HG03520 (cell line): Measurements from ENCODE around the gene MBIP.

Source experiments
- ATAC-seq: cut with Tn5 transposase; IDR thresholded peaks from one replicate; pipeline ENCODE4 v1.9.1; 2021; ENCODE audit warnings: mild to moderate bottlenecking, moderate library complexity; ENCODE audit not compliant: unreplicated experiment

The MBIP gene

DNA sequence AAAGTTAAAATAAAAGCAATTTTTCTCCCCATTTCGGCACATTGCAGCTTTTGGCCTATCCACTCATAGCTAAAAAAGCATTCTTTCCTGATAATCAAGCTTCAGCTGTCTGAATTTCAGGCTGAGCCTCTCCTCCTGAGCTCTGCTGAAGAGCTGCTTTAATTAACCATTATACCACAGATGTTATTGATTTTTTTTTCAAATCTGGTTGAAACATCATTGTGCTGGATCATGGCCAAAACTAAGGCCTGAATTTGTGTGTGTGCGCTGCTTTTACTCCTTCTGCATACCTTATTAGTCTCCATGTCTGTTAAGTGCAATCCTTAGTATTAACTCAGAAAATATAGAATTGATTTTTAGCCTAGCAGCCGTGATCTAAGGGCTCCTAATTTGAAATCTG is 52.3 kb downstream of the MBIP start:
- no peak for ATAC-seq

DNA sequence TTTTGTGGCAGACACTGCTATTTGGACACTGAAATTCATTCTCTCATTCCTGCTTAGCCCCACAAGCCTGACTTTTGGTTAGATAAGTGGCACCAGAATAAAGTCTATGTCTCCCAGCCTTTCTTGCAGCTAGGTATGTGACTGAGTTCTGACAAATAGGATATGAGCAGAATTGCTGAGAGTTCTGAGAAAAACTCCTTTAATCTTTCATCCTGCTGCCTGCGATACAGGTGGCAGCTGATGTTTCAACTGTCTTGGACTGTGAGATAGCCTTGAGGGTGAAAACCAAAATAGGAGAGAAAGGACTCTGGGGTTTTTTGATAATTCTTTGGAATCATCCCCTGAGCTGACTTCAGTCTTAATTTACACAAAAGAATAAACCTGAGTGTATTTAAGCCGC is 55.8 kb downstream of the MBIP start:
- no peak for ATAC-seq

DNA sequence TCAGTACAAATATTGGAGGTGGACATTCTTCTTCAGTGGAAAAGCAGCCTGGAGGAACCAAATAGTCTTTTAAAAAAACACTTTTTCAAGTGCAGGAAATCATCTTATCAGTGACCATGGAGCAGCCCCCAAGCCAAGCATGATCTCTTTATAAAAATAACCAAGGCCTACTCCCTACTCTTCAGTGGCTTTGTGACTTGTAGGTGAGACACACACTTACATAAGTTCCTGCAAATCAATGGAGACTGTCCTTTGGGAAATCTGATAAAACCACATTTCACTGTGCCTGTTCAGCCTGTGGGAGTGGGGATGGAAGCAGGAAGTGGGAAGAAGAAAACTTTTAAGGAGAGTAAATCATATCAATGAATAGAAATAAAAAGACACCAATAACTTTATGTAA is 56.3 kb downstream of the MBIP start:
- ATAC-seq, result no peak

DNA sequence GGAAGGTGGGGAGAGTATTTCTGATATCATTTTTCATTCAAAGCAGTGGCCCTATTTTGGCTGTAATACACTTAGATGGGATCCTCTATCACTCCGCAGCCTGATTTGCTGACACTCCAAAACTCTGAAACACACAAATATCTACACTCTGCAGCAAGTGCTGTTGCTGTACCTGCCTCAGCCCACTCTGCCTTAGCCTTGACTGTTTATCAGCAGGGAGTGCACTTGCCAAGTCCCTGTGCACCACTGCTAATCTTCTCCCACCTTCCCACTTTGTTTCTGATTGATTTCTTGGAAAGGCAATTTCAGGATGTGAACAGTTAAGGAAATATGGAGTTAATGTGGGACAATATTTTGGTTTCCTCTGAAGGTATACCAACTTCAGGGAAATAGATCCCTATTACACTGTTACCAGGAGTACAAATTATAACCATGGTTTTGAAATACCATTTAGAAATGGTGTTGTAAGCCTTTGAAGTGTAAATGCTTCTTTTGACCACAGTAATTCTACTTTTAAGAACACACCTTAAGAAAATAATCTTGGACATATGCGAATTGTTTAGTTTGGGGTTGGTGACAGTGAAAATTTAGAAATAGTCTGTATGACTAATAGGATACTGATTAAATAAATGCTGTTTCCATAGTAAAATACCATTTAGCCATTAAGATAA is 59.3 kb downstream of the MBIP start:
- ATAC-seq, result no peak

DNA sequence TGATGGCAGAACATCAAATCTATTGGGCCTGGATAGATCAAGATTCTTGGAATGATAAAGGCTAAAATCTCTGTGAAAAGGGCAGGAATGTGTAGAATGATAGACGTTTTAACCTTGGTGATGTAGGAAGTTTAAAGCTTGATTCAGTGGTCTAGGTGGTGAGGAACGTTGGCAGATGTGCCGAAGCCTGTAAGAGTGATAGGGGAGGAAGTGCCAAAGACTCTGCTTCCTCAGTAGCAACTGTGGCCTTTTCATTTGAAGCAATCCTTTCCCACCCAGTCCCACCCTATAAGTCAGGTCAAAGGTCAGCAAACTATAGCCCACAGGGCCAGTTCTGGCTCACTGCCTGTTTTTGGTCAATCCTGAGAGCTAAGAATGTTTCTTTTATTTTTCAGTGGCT is 62.2 kb downstream of the MBIP start:
- no peak for ATAC-seq

DNA sequence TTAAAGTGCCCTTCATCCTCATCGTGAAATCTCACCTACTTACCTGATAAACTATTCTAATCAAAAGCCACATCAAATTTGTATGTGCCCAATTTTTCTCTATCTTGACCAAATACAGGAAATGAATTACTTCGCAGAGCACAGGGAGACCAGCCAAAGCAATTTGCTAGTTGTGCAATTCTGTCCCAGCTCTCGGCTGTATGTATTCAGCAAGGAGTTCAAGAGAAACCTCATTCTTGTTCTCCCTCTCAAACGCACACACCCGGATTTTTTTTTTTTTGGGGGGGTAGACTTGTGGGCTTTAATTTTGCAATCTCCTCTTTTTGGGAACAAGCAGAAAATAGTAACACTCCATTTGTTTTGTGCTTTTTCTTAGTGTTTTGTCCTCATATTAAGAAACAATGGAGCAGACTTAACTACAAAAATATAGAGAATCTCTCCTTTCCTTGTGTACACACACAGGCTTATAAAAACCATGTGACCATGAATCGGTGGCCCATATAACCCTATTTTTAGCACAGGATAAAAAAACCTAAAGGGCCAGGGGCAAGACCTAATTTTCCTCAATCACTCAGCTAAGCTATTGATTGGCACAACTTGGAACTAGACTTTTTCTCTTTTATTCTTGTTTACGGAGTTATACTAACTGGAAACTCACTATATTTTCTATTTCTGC is 64.2 kb downstream of the MBIP start:
- no peak for ATAC-seq

DNA sequence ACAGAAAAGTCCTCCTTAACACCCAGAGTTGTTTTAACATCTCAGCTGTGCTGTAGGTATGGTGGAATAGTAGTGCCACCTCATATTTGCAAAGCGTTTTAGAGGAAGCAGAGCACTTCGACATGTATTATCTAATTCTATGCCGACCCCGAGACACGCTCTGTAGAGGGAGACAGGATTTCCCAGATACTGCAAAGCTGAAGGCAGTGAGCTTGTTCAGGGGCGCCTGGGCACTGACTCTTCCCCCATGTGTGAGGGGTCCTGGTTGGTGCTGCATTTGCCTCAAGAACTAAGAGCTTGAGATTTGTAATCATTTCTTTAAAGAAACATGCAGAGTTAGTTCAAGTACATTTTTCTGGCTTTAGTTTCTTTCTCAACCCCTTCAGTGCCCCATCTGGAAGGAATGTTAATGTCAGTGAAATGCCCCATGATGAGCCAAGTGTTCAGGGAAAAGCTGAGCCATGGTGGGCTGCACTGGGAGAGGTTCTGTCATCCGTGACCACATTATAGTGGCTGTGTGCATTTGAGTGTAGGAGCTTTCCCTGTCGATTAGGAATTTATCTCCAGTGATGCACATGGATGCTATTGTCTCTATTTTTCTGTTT is 66.3 kb downstream of the MBIP start:
- no peak for ATAC-seq
